Activated CD4-positive, alpha-beta memory T cell treated with anti-CD3 and anti-CD28 coated beads, Interleukin-2, amount 10 ng/mL, durations not matched to agents 7 days and 5 days (primary cell): ENCODE results near the gene BTBD9. TPM values are rescaled to one million over a fixed set of nuclear protein-coding genes. Genes with fewer than 3 reads are reported as not detected.

Source experiments
- CTCF ChIA-PET: fragments of 350-600 bp; sonication (Branson Sonifier 250); formaldehyde crosslinking; loops from one replicate; lab custom pipeline; 2021; ENCODE audit warnings: antibody characterized with exemption, inconsistent platforms; lab: Charles Lee
- POLR2A ChIA-PET: fragments of 350-600 bp; sonication (Branson Sonifier 250); formaldehyde crosslinking; loops from one replicate; lab custom pipeline; 2021; ENCODE audit warnings: antibody characterized with exemption; lab: Charles Lee
- DNase-seq: peaks from one replicate; pipeline ENCODE4 v3.0.0-alpha.2; 2020
- H3K27ac Mint-ChIP-seq: one replicate; pipeline ENCODE4 v1.8.0; 2021; ENCODE audit warnings: mild to moderate bottlenecking, mixed read lengths
- H3K27me3 Mint-ChIP-seq: one replicate; pipeline ENCODE4 v1.8.0; 2021; ENCODE audit warnings: mixed read lengths
- H3K36me3 Mint-ChIP-seq: one replicate; pipeline ENCODE4 v1.8.0; 2021; ENCODE audit warnings: low read depth, mixed read lengths
- H3K4me1 Mint-ChIP-seq: one replicate; pipeline ENCODE4 v1.8.0; 2021; ENCODE audit warnings: mixed read lengths
- H3K4me3 Mint-ChIP-seq: one replicate; pipeline ENCODE4 v1.8.0; 2021; ENCODE audit warnings: mild to moderate bottlenecking, mixed read lengths
- H3K9me3 Mint-ChIP-seq: one replicate; pipeline ENCODE4 v1.8.0; 2021; ENCODE audit warnings: mixed read lengths
- total RNA-seq, 2 experiments: library from RNA; stranded (reverse); gene quantifications; one replicate each; pipeline ENCODE4 v1.2.3, GENCODE V29; 2021

The BTBD9 gene
- total RNA-seq, 2 experiments from 2014 or later: 14.7 to 16.1 TPM

GRCh38 chr6:38150021-38150420 is 489.7 kb downstream of the BTBD9 start:
- no peak for DNase-seq
- no peak overlapping the region for H3K4me3 Mint-ChIP-seq
- H3K27ac Mint-ChIP-seq: no peak overlapping the region
- H3K36me3 Mint-ChIP-seq: no peaks in the 10 kb centered on the region
- H3K9me3 Mint-ChIP-seq: no peaks in the 10 kb centered on the region
- peaks cover 7% of the 10 kb centered on the region for H3K4me1 Mint-ChIP-seq
- ChIA-PET CTCF (no interaction called here), POLR2A (no interaction called here)
- no peaks in the 10 kb centered on the region for H3K27me3 Mint-ChIP-seq

GRCh38 chr6:38149531-38149930 is 490.2 kb downstream of the BTBD9 start:
- Mint-ChIP-seq H3K27ac (no peak overlapping the region), H3K4me1 (peaks cover 7% of the 10 kb centered on the region), H3K9me3 (no peaks in the 10 kb centered on the region), H3K27me3 (no peaks in the 10 kb centered on the region), H3K4me3 (no peak overlapping the region), H3K36me3 (no peaks in the 10 kb centered on the region)
- DNase-seq: no peak
- POLR2A ChIA-PET: no interaction called here
- CTCF ChIA-PET: interaction anchor here (0.6 kb wide), 1 partner anchor 622 kb away, joined by 4 read pairs; no protein-coding TSS in a partner anchor

GRCh38 chr6:38148606-38149005 is 491.1 kb downstream of the BTBD9 start:
- H3K4me1 Mint-ChIP-seq: peaks cover 7% of the 10 kb centered on the region
- no peaks in the 10 kb centered on the region for H3K9me3 Mint-ChIP-seq
- no peak overlapping the region for H3K27ac Mint-ChIP-seq
- no peaks in the 10 kb centered on the region for H3K27me3 Mint-ChIP-seq
- POLR2A ChIA-PET: no interaction called here
- no peak overlapping the region for H3K4me3 Mint-ChIP-seq
- H3K36me3 Mint-ChIP-seq: no peaks in the 10 kb centered on the region
- CTCF ChIA-PET: interaction anchor here (0.6 kb wide), 1 partner anchor 69 kb away, joined by 3 read pairs; no protein-coding TSS in a partner anchor
- DNase-seq: no peak

- no peak overlapping the region for H3K4me3 Mint-ChIP-seq
- DNase-seq: no peak
- ChIA-PET CTCF (no interaction called here), POLR2A (no interaction called here)
- no peak overlapping the region for H3K27ac Mint-ChIP-seq
- H3K27me3 Mint-ChIP-seq: no peaks in the 10 kb centered on the region
- no peaks in the 10 kb centered on the region for H3K36me3 Mint-ChIP-seq
- no peaks in the 10 kb centered on the region for H3K9me3 Mint-ChIP-seq
- H3K4me1 Mint-ChIP-seq: peaks cover 7% of the 10 kb centered on the region
These were observed 493.0 kb downstream of the BTBD9 start for GRCh38 chr6:38146734-38147027.

- no peaks in the 10 kb centered on the region for H3K9me3 Mint-ChIP-seq
- H3K36me3 Mint-ChIP-seq: no peaks in the 10 kb centered on the region
- H3K4me3 Mint-ChIP-seq: no peak overlapping the region
- POLR2A ChIA-PET: no interaction called here
- H3K4me1 Mint-ChIP-seq: peaks cover 7% of the 10 kb centered on the region
- no peak for DNase-seq
- CTCF ChIA-PET: no interaction called here
- no peaks in the 10 kb centered on the region for H3K27me3 Mint-ChIP-seq
- no peak overlapping the region for H3K27ac Mint-ChIP-seq
These were observed 493.6 kb downstream of the BTBD9 start for GRCh38 chr6:38146021-38146733.

- H3K4me1 Mint-ChIP-seq: peaks cover 7% of the 10 kb centered on the region
- H3K9me3 Mint-ChIP-seq: no peaks in the 10 kb centered on the region
- H3K4me3 Mint-ChIP-seq: no peak overlapping the region
- no peaks in the 10 kb centered on the region for H3K36me3 Mint-ChIP-seq
- no peaks in the 10 kb centered on the region for H3K27me3 Mint-ChIP-seq
- no peak overlapping the region for H3K27ac Mint-ChIP-seq
- ChIA-PET POLR2A (interaction anchor here (1.6 kb wide), 1 partner anchor 9 kb away, joined by 3 read pairs; no protein-coding TSS in a partner anchor), CTCF (no interaction called here)
- DNase-seq: no peak
These were observed 495.3 kb downstream of the BTBD9 start for GRCh38 chr6:38144365-38144945.

- Mint-ChIP-seq H3K4me1 (peaks cover 7% of the 10 kb centered on the region), H3K9me3 (no peaks in the 10 kb centered on the region), H3K36me3 (no peaks in the 10 kb centered on the region), H3K27me3 (no peaks in the 10 kb centered on the region), H3K27ac (no peak overlapping the region), H3K4me3 (no peak overlapping the region)
- ChIA-PET POLR2A (interaction anchor here (1.6 kb wide), 1 partner anchor 8 kb away, joined by 3 read pairs; no protein-coding TSS in a partner anchor), CTCF (no interaction called here)
- no peak for DNase-seq
These were observed 496.3 kb downstream of the BTBD9 start for GRCh38 chr6:38143191-38144150.

GRCh38 chr6:38142178-38142902 is 497.4 kb downstream of the BTBD9 start:
- ChIA-PET CTCF (no interaction called here), POLR2A (no interaction called here)
- no peaks in the 10 kb centered on the region for H3K27me3 Mint-ChIP-seq
- peaks cover 7% of the 10 kb centered on the region for H3K4me1 Mint-ChIP-seq
- no peaks in the 10 kb centered on the region for H3K36me3 Mint-ChIP-seq
- no peak for DNase-seq
- H3K27ac Mint-ChIP-seq: no peak overlapping the region
- no peaks in the 10 kb centered on the region for H3K9me3 Mint-ChIP-seq
- H3K4me3 Mint-ChIP-seq: no peak overlapping the region

GRCh38 chr6:38141716-38142115 is 498.0 kb downstream of the BTBD9 start:
- Mint-ChIP-seq H3K4me1 (peaks cover 7% of the 10 kb centered on the region), H3K9me3 (no peaks in the 10 kb centered on the region), H3K4me3 (no peak overlapping the region), H3K27me3 (no peaks in the 10 kb centered on the region), H3K27ac (no peak overlapping the region), H3K36me3 (no peaks in the 10 kb centered on the region)
- ChIA-PET POLR2A (no interaction called here), CTCF (no interaction called here)
- no peak for DNase-seq

GRCh38 chr6:38141085-38141484 is 498.6 kb downstream of the BTBD9 start:
- CTCF ChIA-PET: no interaction called here
- no peak for DNase-seq
- H3K27ac Mint-ChIP-seq: no peak overlapping the region

GRCh38 chr6:38138374-38138773 is 501.4 kb downstream of the BTBD9 start:
- DNase-seq: no peak
- ChIA-PET CTCF (interaction anchor here (1.1 kb wide), 1 partner anchor 110 kb away, joined by 3 read pairs; no protein-coding TSS in a partner anchor), POLR2A (no interaction called here)
- H3K4me3 Mint-ChIP-seq: no peak overlapping the region
- H3K4me1 Mint-ChIP-seq: no peaks in the 10 kb centered on the region
- H3K27ac Mint-ChIP-seq: no peak overlapping the region
- no peaks in the 10 kb centered on the region for H3K36me3 Mint-ChIP-seq
- no peaks in the 10 kb centered on the region for H3K27me3 Mint-ChIP-seq
- no peaks in the 10 kb centered on the region for H3K9me3 Mint-ChIP-seq

More at GRCh38 chr6:38141085-38141484, 498.6 kb downstream of the BTBD9 start:
- no peaks in the 10 kb centered on the region for H3K36me3 Mint-ChIP-seq
- H3K4me3 Mint-ChIP-seq: no peak overlapping the region
- H3K4me1 Mint-ChIP-seq: peaks cover 6% of the 10 kb centered on the region
- H3K27me3 Mint-ChIP-seq: no peaks in the 10 kb centered on the region
- H3K9me3 Mint-ChIP-seq: no peaks in the 10 kb centered on the region
- POLR2A ChIA-PET: no interaction called here

GRCh38 chr6:38137608-38138265 is 502.0 kb downstream of the BTBD9 start:
- Mint-ChIP-seq H3K27ac (no peak overlapping the region), H3K27me3 (no peaks in the 10 kb centered on the region), H3K36me3 (no peaks in the 10 kb centered on the region), H3K4me3 (no peak overlapping the region), H3K9me3 (no peaks in the 10 kb centered on the region), H3K4me1 (peaks cover under 1% of the 10 kb centered on the region)
- ChIA-PET CTCF (interaction anchor here (1.1 kb wide), 1 partner anchor 110 kb away, joined by 3 read pairs; no protein-coding TSS in a partner anchor), POLR2A (no interaction called here)
- no peak for DNase-seq
